ENCODE results near the gene FILIP1.

Gene FILIP1

GRCh38 chr6:75376347-75377024 lies 117.1 kb downstream of the FILIP1 start:
- no peak overlapping the region for H3K4me3 ChIP-seq (ENCODE audit: low read depth, low read length)
- TF ChIP-seq CTCF (IDR thresholded peaks at IDR 0.05; ENCODE audit: low read depth, low read length, missing control alignments), result no peak
- in situ Hi-C loops (cut with HindIII; ENCODE audit: low sequenced_read_pairs), result no loop called here
- no peak for DNase-seq (ENCODE audit: low read depth)

GRCh38 chr6:75374961-75375400 lies 118.6 kb downstream of the FILIP1 start:
- TF ChIP-seq CTCF (IDR thresholded peaks at IDR 0.05; ENCODE audit: low read depth, low read length, missing control alignments), result no peak
- in situ Hi-C loops (cut with HindIII; ENCODE audit: low sequenced_read_pairs), result no loop called here

GRCh38 chr6:75372884-75373283 lies 120.7 kb downstream of the FILIP1 start:
- DNase-seq (ENCODE audit: low read depth), result no peak
- no peak for TF ChIP-seq CTCF (IDR thresholded peaks at IDR 0.05; ENCODE audit: low read depth, low read length, missing control alignments)
- in situ Hi-C loops (cut with HindIII; ENCODE audit: low sequenced_read_pairs), result no loop called here
- H3K4me3 ChIP-seq (ENCODE audit: low read depth, low read length), result no peak overlapping the region

More at GRCh38 chr6:75374961-75375400, 118.6 kb downstream of the FILIP1 start:
- H3K4me3 ChIP-seq (ENCODE audit: low read depth, low read length), result no peak overlapping the region
- no peak for DNase-seq (ENCODE audit: low read depth)

GRCh38 chr6:75370011-75370410 lies 123.6 kb downstream of the FILIP1 start:
- no peak overlapping the region for H3K4me3 ChIP-seq (ENCODE audit: low read depth, low read length)
- no peak for TF ChIP-seq CTCF (IDR thresholded peaks at IDR 0.05; ENCODE audit: low read depth, low read length, missing control alignments)
- in situ Hi-C loops (cut with HindIII; ENCODE audit: low sequenced_read_pairs), result no loop called here

GRCh38 chr6:75368864-75369402 lies 124.7 kb downstream of the FILIP1 start:
- H3K4me3 ChIP-seq (ENCODE audit: low read depth, low read length), result no peak overlapping the region
- TF ChIP-seq CTCF (IDR thresholded peaks at IDR 0.05; ENCODE audit: low read depth, low read length, missing control alignments), result no peak
- in situ Hi-C loops (cut with HindIII; ENCODE audit: low sequenced_read_pairs), result no loop called here
- DNase-seq (ENCODE audit: low read depth), result no peak

More at GRCh38 chr6:75370011-75370410, 123.6 kb downstream of the FILIP1 start:
- no peak for DNase-seq (ENCODE audit: low read depth)

- TF ChIP-seq CTCF (IDR thresholded peaks at IDR 0.05; ENCODE audit: low read depth, low read length, missing control alignments), result peak; percentile 59
- DNase-seq (ENCODE audit: low read depth), result no peak
- no peak overlapping the region for H3K4me3 ChIP-seq (ENCODE audit: low read depth, low read length)
- in situ Hi-C loops (cut with HindIII; ENCODE audit: low sequenced_read_pairs), result no loop called here
Measured at GRCh38 chr6:75368151-75368779, 125.3 kb downstream of the FILIP1 start.
